NCI-H1092 treated with DMSO at 0.1 percent for 48 hours (cell line): Measurements from ENCODE around the gene ZNF280A.
"Not testable (repeated sequence)": the region's sequence is repeated elsewhere in the genome, so short reads cannot be mapped to it uniquely, and the experiment has no call there.

Experiments
- DNase-seq: peaks from one replicate; lab custom pipeline; 2025; lab: John Stamatoyannopoulos, UW

The ZNF280A gene

DNA sequence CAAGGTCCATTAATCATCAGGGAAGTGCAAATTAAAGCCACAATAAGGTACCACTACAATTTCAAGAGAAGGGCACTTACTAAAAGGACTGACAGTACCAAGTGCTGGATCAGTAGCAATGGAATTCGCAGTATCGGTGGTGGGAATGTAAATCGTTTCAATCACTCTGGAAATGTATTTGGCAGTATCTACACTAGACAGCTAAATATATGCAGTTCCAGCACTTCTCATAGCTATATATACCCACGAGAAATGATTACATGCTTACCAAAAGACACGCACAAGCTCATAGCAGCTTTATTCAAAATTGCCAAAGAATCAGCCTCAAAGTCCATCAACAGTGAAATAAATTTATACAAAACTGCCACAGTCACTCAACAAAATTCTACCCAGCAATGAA lies 7.1 kb downstream of the ZNF280A start:
- no peak for DNase-seq

- not testable (repeated sequence) for DNase-seq
These were observed 9.2 kb downstream of the ZNF280A start for GRCh38 chr22:22510833-22511232.

GRCh38 chr22:22509912-22510311 lies 10.2 kb downstream of the ZNF280A start:
- not testable (repeated sequence) for DNase-seq

DNA sequence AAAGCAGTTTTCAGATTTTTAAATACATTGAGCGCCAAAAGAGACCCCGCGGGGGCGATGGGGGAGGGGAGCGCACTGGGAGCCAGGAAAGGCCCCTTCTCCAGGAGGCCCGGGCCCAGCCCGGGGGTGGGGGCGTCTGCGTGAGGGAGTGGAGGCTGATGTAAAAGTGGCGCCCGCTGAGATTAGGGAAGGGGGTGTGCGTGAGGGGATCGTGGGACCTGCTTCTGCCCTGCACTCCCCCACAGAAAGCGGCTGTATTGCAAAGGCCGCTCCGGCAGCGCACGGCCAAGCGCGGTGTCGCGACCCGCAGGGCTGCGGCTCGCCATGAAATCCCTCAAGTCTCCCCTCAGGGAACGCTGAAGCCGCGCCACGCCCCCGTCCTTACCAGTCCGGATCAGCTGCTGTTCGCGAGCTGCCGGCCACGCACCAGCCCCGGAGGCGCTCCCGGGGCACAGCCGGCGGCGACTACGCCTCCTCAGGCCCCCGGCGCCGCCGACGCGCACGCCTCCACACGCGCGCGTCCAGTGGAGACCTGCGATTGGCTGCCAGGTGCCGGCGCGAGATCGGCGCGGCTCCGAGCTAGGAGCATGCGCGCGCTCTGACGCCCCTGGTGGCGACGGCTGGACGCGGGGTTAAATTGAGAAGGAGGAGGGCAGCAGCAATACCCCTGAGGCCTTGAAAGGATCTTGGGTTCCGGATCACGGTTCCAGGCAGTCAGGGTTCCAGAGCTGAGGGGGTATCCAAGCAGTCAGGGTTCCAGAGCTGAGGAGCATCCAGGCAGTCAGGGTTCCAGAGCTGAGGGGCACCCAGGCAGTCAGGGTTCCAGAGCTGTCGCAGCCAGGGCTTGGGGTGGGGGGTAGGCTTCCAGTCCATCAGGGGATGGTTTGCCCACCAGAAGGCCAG lies 11.5 kb downstream of the ZNF280A start, which contains the start of gene ZNF280B:
Gene ZNF280B, minus strand, starts transcription at position 469 of the 903 bp plus-strand sequence. CDS start 19,344 bp downstream, outside the sequence.
- DNase-seq = peak; percentile 70

GRCh38 chr22:22507743-22508273 lies 12.3 kb downstream of the ZNF280A start:
- DNase-seq = no peak

DNA sequence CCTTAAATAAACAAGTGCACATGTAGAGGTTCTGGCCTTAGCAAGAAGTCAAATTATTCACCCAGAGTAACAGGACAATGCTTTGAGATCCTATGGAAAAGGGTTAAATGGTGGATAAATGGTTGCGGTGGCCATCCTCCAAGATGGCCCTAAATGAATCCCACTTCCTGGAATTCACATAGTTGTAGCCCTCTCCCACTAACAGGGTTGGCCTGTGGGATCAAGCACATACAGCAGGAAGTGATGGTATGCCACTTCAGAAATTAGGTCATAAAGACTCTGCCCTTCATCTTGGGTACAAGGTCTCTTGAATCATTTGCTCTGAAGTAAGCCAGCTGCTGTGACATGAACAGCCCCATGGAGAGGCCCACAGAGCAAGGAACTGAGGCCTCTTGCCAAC lies 13.3 kb downstream of the ZNF280A start:
- DNase-seq = no peak

GRCh38 chr22:22498267-22498666 lies 21.8 kb downstream of the ZNF280A start:
- no peak for DNase-seq

DNA sequence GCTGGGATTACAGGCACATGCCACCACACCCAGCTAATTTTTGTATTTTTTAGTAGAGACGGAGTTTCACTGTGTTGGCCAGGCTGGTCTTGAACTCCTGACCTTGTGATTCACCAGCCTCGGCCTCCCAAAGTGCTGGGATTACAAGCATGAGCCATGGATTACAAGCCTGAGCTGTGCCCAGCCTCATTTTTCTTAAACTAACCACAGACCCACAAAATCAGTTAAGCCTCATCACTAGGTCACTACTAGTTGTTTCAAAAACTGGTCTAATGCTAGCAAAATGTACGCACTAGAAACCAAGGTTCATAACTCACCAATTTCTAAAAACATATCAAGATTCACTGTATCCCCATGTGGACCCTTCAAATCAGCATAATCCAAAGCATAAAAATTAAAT lies 28.5 kb downstream of the ZNF280A start:
- not testable (repeated sequence) for DNase-seq

DNA sequence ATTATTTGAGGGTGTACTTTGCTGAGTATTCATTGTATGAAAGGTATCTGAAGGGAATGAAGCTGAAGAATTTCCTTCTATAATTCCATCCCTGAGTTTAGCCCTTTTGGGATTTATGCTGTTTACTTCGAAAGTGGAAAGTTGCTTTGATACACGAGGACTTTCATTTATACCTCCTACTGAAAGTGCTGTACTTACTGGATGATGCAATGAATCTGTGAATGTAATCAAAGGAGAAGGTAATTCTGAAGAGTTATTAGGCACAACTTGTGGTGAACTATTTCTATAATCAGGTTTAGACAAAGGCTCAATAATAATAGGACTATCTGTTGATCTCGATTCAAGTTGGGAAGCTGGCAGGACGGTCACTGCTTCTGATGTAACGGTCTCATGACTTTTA lies 31.3 kb downstream of the ZNF280A start:
- DNase-seq = no peak

DNA sequence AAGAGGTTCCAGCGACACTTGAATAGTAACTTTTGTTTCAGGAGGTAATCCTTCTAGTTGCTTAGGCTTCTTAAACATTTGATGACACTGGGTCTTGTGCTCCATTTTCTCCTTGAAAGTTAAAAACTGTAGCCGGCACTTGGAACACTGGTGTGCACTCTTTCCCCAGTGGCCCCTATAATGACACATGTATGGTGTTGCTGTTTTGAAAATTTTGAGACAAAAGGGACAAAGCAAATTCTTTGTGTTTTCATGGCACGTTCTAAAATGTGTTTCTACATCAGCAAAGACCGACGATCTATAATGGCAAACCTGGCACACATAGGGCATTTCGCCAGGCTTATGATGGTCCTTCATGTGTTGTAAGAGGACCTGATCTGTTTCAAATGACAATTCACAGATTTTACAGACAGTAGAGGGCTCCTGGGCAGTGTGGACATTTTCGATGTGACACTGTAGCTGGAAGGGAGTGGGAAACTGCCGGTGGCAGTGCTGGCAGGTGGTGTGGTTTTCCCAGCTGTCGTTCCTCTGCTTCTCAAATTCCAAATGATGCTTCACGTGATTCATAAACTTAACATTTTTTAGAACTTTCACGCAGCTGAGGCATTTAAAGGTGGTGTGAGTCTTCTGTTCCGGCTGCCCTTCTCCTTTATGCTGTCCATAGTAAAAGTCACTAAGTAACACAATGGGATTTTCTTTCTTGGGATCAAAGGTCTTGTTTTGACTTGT lies 32.0 kb downstream of the ZNF280A start:
- peak; percentile 7 for DNase-seq

GRCh38 chr22:22487059-22487458 lies 33.0 kb downstream of the ZNF280A start:
- DNase-seq = no peak

- no peak for DNase-seq
These were observed 33.8 kb downstream of the ZNF280A start for GRCh38 chr22:22486132-22486899.

- DNase-seq = no peak
These were observed 34.5 kb downstream of the ZNF280A start for GRCh38 chr22:22485524-22485923.

GRCh38 chr22:22484023-22484422 lies 36.0 kb downstream of the ZNF280A start:
- DNase-seq = no peak

- no peak for DNase-seq
These were observed 39.1 kb downstream of the ZNF280A start for GRCh38 chr22:22480940-22481339.

- DNase-seq = no peak
These were observed 40.0 kb downstream of the ZNF280A start for GRCh38 chr22:22479999-22480532.

DNA sequence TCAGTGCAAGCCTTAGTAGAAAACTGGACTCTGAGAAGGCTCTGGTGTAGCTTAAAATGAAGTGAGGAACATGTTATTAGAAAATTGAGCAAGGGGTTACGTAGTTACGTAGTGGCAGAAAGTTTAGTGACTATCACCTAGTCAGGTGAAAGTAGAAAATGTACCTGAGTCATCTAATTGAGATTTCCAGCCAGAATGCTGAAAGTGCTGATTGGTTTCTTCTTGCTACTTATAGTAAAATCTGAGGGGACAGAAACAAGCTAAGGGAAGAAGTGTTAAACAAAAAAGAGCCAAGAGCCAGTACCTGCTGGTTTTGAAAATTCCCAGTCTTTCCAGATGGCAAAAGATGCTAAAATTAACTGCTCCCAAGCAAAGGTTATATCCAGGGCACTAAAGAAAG lies 41.0 kb downstream of the ZNF280A start:
- DNase-seq = no peak

- DNase-seq = no peak
These were observed 41.6 kb downstream of the ZNF280A start for GRCh38 chr22:22478470-22478869.

DNA sequence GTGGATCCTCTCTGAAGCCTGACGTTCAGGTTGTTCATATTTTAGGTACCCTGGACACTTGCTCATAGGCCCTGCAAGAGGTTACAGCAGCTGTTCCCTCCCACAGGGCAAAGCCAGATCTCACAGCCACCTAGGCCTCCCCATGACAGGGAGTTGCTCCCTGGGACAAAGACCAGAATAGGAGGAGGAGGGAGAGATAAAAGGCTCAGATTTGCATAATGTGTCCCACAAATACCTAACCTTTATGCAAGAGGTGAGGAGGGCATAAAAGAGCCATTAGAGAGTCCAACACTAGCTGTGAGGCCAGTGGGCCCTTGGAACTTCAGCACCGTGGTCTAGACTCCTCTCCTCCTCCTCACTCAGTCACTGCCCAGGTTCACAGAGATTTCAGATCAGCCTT lies 45.3 kb downstream of the ZNF280A start:
- no peak for DNase-seq

- DNase-seq = not testable (repeated sequence)
These were observed 49.0 kb downstream of the ZNF280A start for GRCh38 chr22:22471104-22471503.

- DNase-seq = no peak
These were observed 50.5 kb downstream of the ZNF280A start for GRCh38 chr22:22469527-22469926.
